ENCODE results near the gene ABHD17A. TPM values are rescaled to one million over a fixed set of nuclear protein-coding genes. Genes with fewer than 3 reads are reported as not detected.

The ABHD17A gene
- total RNA-seq, 1 donor from 2014 or later: 83.0 TPM

GRCh38 chr19:1851654-1852580 is 33.4 kb downstream of the ABHD17A start:
- intact Hi-C loops (cut with DNase I): no loop called here
- no peaks in the 10 kb centered on the region for H3K9me3 ChIP-seq
- TF ChIP-seq POLR2AphosphoS5 (IDR thresholded peaks at IDR 0.05; ENCODE audit: insufficient read depth in 1 of 2, low read depth in 1 of 2): no peak
- no peak for TF ChIP-seq CTCF (IDR thresholded peaks at IDR 0.05)
- no peak for TF ChIP-seq POLR2A (IDR thresholded peaks at IDR 0.05)
- no peak for DNase-seq (ENCODE audit: extremely low spot score in 2 of 2)
- peaks cover 63% of the 10 kb centered on the region for H3K4me1 ChIP-seq
- no peak overlapping the region for H3K27ac ChIP-seq
- H3K4me3 ChIP-seq: no peak overlapping the region
- H3K36me3 ChIP-seq: no peaks in the 10 kb centered on the region
- no peaks in the 10 kb centered on the region for H3K27me3 ChIP-seq

- no peak overlapping the region for H3K4me3 ChIP-seq
- no peak for DNase-seq (ENCODE audit: extremely low spot score in 2 of 2)
- intact Hi-C loops (cut with DNase I): no loop called here
- peaks cover 63% of the 10 kb centered on the region for H3K4me1 ChIP-seq
- TF ChIP-seq CTCF (IDR thresholded peaks at IDR 0.05) (no peak), POLR2A (IDR thresholded peaks at IDR 0.05) (no peak), POLR2AphosphoS5 (IDR thresholded peaks at IDR 0.05; ENCODE audit: insufficient read depth in 1 of 2, low read depth in 1 of 2) (no peak)
- H3K9me3 ChIP-seq: no peaks in the 10 kb centered on the region
- no peak overlapping the region for H3K27ac ChIP-seq
- no peaks in the 10 kb centered on the region for H3K27me3 ChIP-seq
- no peaks in the 10 kb centered on the region for H3K36me3 ChIP-seq
Observed at GRCh38 chr19:1850809-1851653, 34.3 kb downstream of the ABHD17A start.

GRCh38 chr19:1849886-1850398 is 35.4 kb downstream of the ABHD17A start:
- intact Hi-C loops (cut with DNase I): no loop called here
- H3K4me1 ChIP-seq: peaks cover 63% of the 10 kb centered on the region

GRCh38 chr19:1849132-1849474 is 36.2 kb downstream of the ABHD17A start:
- no peaks in the 10 kb centered on the region for H3K9me3 ChIP-seq
- TF ChIP-seq CTCF (IDR thresholded peaks at IDR 0.05): no peak
- no peak for TF ChIP-seq POLR2AphosphoS5 (IDR thresholded peaks at IDR 0.05; ENCODE audit: insufficient read depth in 1 of 2, low read depth in 1 of 2)
- no peak for TF ChIP-seq POLR2A (IDR thresholded peaks at IDR 0.05)
- H3K4me3 ChIP-seq: no peak overlapping the region
- H3K36me3 ChIP-seq: no peaks in the 10 kb centered on the region
- DNase-seq (ENCODE audit: extremely low spot score in 2 of 2): no peak
- intact Hi-C loops (cut with DNase I): no loop called here
- no peaks in the 10 kb centered on the region for H3K27me3 ChIP-seq
- H3K4me1 ChIP-seq: peaks cover 63% of the 10 kb centered on the region
- no peak overlapping the region for H3K27ac ChIP-seq

More at GRCh38 chr19:1849886-1850398, 35.4 kb downstream of the ABHD17A start:
- Histone ChIP-seq H3K27ac (no peak overlapping the region), H3K27me3 (no peaks in the 10 kb centered on the region), H3K36me3 (no peaks in the 10 kb centered on the region), H3K4me3 (no peak overlapping the region), H3K9me3 (no peaks in the 10 kb centered on the region)
- TF ChIP-seq POLR2AphosphoS5 (IDR thresholded peaks at IDR 0.05; ENCODE audit: insufficient read depth in 1 of 2, low read depth in 1 of 2) (no peak), POLR2A (IDR thresholded peaks at IDR 0.05) (no peak), CTCF (IDR thresholded peaks at IDR 0.05) (no peak)
- DNase-seq (ENCODE audit: extremely low spot score in 2 of 2): no peak
